ENCODE results near the gene CREB3L4. TPM values are rescaled to one million over a fixed set of nuclear protein-coding genes. Genes with fewer than 3 reads are reported as not detected.

Gene CREB3L4
- total and polyA plus RNA-seq, 2 of the 13 experiments (the other 11 are each of a cell fraction or from before 2014, with no cell fraction given): 9.9 to 18.7 TPM

DNA sequence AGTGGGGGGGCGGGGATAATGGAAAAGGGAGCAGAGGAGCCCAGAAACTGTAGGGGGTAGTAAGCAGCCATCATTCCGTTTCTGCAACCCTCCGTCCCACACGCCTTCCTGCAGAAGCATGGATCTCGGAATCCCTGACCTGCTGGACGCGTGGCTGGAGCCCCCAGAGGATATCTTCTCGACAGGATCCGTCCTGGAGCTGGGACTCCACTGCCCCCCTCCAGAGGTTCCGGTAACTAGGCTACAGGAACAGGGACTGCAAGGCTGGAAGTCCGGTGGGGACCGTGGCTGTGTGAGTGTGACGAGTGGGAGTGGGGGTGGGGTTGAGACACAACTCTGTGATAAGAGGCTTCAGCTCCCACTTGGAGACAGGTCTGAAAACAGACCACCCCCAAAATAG is 706 bp downstream of the CREB3L4 start (continued):
- TF ChIP-seq, protein P1, sequence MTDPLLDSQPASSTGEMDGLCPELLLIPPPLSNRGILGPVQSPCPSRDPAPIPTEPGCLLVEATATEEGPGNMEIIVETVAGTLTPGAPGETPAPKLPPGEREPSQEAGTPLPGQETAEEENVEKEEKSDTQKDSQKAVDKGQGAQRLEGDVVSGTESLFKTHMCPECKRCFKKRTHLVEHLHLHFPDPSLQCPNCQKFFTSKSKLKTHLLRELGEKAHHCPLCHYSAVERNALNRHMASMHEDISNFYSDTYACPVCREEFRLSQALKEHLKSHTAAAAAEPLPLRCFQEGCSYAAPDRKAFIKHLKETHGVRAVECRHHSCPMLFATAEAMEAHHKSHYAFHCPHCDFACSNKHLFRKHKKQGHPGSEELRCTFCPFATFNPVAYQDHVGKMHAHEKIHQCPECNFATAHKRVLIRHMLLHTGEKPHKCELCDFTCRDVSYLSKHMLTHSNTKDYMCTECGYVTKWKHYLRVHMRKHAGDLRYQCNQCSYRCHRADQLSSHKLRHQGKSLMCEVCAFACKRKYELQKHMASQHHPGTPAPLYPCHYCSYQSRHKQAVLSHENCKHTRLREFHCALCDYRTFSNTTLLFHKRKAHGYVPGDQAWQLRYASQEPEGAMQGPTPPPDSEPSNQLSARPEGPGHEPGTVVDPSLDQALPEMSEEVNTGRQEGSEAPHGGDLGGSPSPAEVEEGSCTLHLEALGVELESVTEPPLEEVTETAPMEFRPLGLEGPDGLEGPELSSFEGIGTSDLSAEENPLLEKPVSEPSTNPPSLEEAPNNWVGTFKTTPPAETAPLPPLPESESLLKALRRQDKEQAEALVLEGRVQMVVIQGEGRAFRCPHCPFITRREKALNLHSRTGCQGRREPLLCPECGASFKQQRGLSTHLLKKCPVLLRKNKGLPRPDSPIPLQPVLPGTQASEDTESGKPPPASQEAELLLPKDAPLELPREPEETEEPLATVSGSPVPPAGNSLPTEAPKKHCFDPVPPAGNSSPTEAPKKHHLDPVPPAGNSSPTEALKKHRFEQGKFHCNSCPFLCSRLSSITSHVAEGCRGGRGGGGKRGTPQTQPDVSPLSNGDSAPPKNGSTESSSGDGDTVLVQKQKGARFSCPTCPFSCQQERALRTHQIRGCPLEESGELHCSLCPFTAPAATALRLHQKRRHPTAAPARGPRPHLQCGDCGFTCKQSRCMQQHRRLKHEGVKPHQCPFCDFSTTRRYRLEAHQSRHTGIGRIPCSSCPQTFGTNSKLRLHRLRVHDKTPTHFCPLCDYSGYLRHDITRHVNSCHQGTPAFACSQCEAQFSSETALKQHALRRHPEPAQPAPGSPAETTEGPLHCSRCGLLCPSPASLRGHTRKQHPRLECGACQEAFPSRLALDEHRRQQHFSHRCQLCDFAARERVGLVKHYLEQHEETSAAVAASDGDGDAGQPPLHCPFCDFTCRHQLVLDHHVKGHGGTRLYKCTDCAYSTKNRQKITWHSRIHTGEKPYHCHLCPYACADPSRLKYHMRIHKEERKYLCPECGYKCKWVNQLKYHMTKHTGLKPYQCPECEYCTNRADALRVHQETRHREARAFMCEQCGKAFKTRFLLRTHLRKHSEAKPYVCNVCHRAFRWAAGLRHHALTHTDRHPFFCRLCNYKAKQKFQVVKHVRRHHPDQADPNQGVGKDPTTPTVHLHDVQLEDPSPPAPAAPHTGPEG (CRISPR knock-in tag; IDR thresholded peaks at IDR 0.05): no peak
- TF ChIP-seq SMYD3 (CRISPR knock-in tag; IDR thresholded peaks at IDR 0.05): no peak

DNA sequence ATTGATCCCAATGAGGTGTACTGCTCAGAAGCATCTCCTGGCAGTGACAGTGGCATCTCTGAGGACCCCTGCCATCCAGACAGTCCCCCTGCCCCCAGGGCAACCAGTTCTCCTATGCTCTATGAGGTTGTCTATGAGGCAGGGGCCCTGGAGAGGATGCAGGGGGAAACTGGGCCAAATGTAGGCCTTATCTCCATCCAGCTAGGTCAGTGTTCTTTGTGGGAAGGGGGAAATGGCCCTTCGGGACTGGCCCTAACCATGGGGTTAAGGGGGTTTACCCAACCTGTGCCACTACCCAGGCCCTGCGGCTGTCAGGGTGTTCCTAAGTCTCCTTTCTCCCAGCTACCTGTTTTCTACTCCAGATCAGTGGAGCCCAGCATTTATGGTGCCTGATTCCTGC is 1.3 kb downstream of the CREB3L4 start:
- H3K36me3 ChIP-seq (replicated peaks in 1 of 2; ENCODE audit: control insufficient read depth in 1 of 2, insufficient read depth in 2 of 2, low read length in 2 of 2): peaks cover 0 to 6% of the 10 kb centered on the region in 2 experiments; a peak in 3 of 5 replicates
- H3K9me3 ChIP-seq (ENCODE audit: low read length): no peaks in the 10 kb centered on the region
- no peak overlapping the region for H3K27ac ChIP-seq (ENCODE audit: extremely low read length, insufficient read depth, low read length)
- POLR2A ChIA-PET: interaction anchor here (4.3 to 10.0 kb wide), 2 partner anchors 8 to 19 kb away, joined by 92 to 209 read pairs; partner anchors contain the start of genes JTB, RAB13 and RPS27
- peaks cover 29% of the 10 kb centered on the region for H3K4me1 ChIP-seq (ENCODE audit: insufficient read depth, low read length)
- peak overlapping the region; percentile 98 for H3K4me2 ChIP-seq (ENCODE audit: low read depth, low read length)
- H3K4me3 ChIP-seq (replicated peaks in 1 of 3; ENCODE audit: insufficient read depth in 1 of 3, low read depth in 2 of 3, low read length in 3 of 3): peak overlapping the region in 2 of 3 experiments; percentile 72 to 82; a peak in 2 of 6 replicates
- peak overlapping the region; percentile 75; the same call in 1 of the 2 replicates for H3K9ac ChIP-seq (ENCODE audit: insufficient read depth, low read depth, low read length)
- H3K27me3 ChIP-seq (ENCODE audit: control insufficient read depth in 1 of 2, insufficient read depth in 2 of 2, low read length in 2 of 2): no peaks in the 10 kb centered on the region
- intact Hi-C loops (cut with micrococcal nuclease; ENCODE audit: unreplicated experiment) (loop anchor here (5.0 kb wide), 1 partner anchor 172 kb away; no protein-coding TSS in a partner anchor), in situ Hi-C loops (cut with HindIII; ENCODE audit: extremely low pct_ligation_motif_present, low pct_unique_long_range_greater_than_20kb) (no loop called here)
- no peaks in the 10 kb centered on the region for H4K20me1 ChIP-seq (ENCODE audit: insufficient read depth, low read length)
- no peak for TF ChIP-seq RAD51 (IDR thresholded peaks at IDR 0.05; ENCODE audit: borderline replicate concordance)
- TF ChIP-seq IKZF1 (IDR thresholded peaks at IDR 0.05): no peak
- TF ChIP-seq TCF7 (IDR thresholded peaks at IDR 0.05; ENCODE audit: low read depth): no peak
- no peak for ATAC-seq
- DNase-seq (ENCODE audit: low spot score): no peak
- BruUV-seq (replicated peaks): no TSS peak
- 94% methylated on average over 2 of the region's 2 CpGs for WGBS (ENCODE audit: low lambda C conversion rate)
- no peak overlapping the region for H2AFZ ChIP-seq (ENCODE audit: low read length)
- no peak for FAIRE-seq
- H3K79me2 ChIP-seq (ENCODE audit: insufficient read depth, low read length): peaks cover 3% of the 10 kb centered on the region
- CTCF ChIA-PET (ENCODE audit: low intra/inter-chr PET ratio, low total read pairs): no interaction called here

All from HepG2 (cell line).